ENCODE results near the gene CDH4.

The CDH4 gene

GRCh38 chr20:61203320-61203719 is 48.7 kb upstream of the CDH4 start:
- POLR2A ChIA-PET: interaction anchor here (1.4 kb wide), 1 partner anchor 17 kb away, joined by 4 read pairs; no protein-coding TSS in a partner anchor
- Histone ChIP-seq H3K4me1 (ENCODE audit: control insufficient read depth, insufficient read depth, low read length) (no peaks in the 10 kb centered on the region), H3K4me3 (ENCODE audit: low read depth, low read length) (no peak overlapping the region), H3K36me3 (ENCODE audit: control insufficient read depth in 2 of 2, insufficient read depth in 1 of 2, low read length in 2 of 2) (no peaks in the 10 kb centered on the region), H3K27ac (ENCODE audit: extremely low read depth, low read depth, low read length) (no peak overlapping the region), H3K9me3 (ENCODE audit: control insufficient read depth, insufficient read depth, low read depth, low read length) (no peaks in the 10 kb centered on the region)
- CTCF ChIA-PET: interaction anchor here (1.5 kb wide), 1 partner anchor 26 kb away, joined by 6 read pairs; no protein-coding TSS in a partner anchor
- no peak for TF ChIP-seq ZNF560 (tag by site-specific recombination; IDR thresholded peaks at IDR 0.05; ENCODE audit: borderline replicate concordance)
- TF ChIP-seq ZNF335 (tag by site-specific recombination; conservative IDR thresholded peaks at IDR 0.05): 0 out of 2 replicates have a peak, but pooled peaks have one; percentile 27

GRCh38 chr20:61204206-61204605 is 47.9 kb upstream of the CDH4 start:
- H3K9me3 ChIP-seq (ENCODE audit: control insufficient read depth, insufficient read depth, low read depth, low read length): no peaks in the 10 kb centered on the region
- no peak overlapping the region for H3K4me3 ChIP-seq (ENCODE audit: low read depth, low read length)
- no peak overlapping the region for H3K27ac ChIP-seq (ENCODE audit: extremely low read depth, low read depth, low read length)
- H3K36me3 ChIP-seq (ENCODE audit: control insufficient read depth in 2 of 2, insufficient read depth in 1 of 2, low read length in 2 of 2): no peaks in the 10 kb centered on the region
- H3K4me1 ChIP-seq (ENCODE audit: control insufficient read depth, insufficient read depth, low read length): no peaks in the 10 kb centered on the region
- ChIA-PET POLR2A (interaction anchor here (1.4 kb wide), 1 partner anchor 18 kb away, joined by 4 read pairs; no protein-coding TSS in a partner anchor), CTCF (interaction anchor here (1.5 kb wide), 1 partner anchor 25 kb away, joined by 6 read pairs; no protein-coding TSS in a partner anchor)
- TF ChIP-seq WT1 (tag by site-specific recombination; IDR thresholded peaks at IDR 0.05): no peak
- no peak for TF ChIP-seq ZBTB11 (tag by site-specific recombination; conservative IDR thresholded peaks at IDR 0.05; ENCODE audit: low read depth)
- no peak for TF ChIP-seq MZF1 (tag by site-specific recombination; IDR thresholded peaks at IDR 0.05; ENCODE audit: borderline replicate concordance)
- no peak for TF ChIP-seq ZNF610 (tag by site-specific recombination; IDR thresholded peaks at IDR 0.05; ENCODE audit: borderline replicate concordance)
- TF ChIP-seq TRIM28 (IDR thresholded peaks at IDR 0.05; ENCODE audit: borderline replicate concordance, low read length): no peak
- TF ChIP-seq SP2 (tag by site-specific recombination; IDR thresholded peaks at IDR 0.05): no peak
- no peak for TF ChIP-seq ZNF654 (tag by site-specific recombination; IDR thresholded peaks at IDR 0.05; ENCODE audit: low read depth)
- no peak for TF ChIP-seq ZSCAN18 (tag by site-specific recombination; IDR thresholded peaks at IDR 0.05)
- no peak for TF ChIP-seq ZNF830 (tag by site-specific recombination; IDR thresholded peaks at IDR 0.05; ENCODE audit: low read depth)
- TF ChIP-seq ZNF843 (tag by site-specific recombination; IDR thresholded peaks at IDR 0.05): no peak
- no peak for TF ChIP-seq BCL11A (tag by site-specific recombination; IDR thresholded peaks at IDR 0.05; ENCODE audit: low read depth)
- no peak for TF ChIP-seq ZNF132 (tag by site-specific recombination; IDR thresholded peaks at IDR 0.05; ENCODE audit: borderline replicate concordance)
- no peak for TF ChIP-seq SCRT2 (tag by site-specific recombination; IDR thresholded peaks at IDR 0.05)
- no peak for TF ChIP-seq PRDM2 (tag by site-specific recombination; IDR thresholded peaks at IDR 0.05; ENCODE audit: borderline replicate concordance)
- TF ChIP-seq ZNF10 (tag by site-specific recombination; IDR thresholded peaks at IDR 0.05): no peak
- TF ChIP-seq PBX3 (CRISPR knock-in tag; IDR thresholded peaks at IDR 0.05): no peak
- no peak for TF ChIP-seq HOXD13 (CRISPR knock-in tag; IDR thresholded peaks at IDR 0.05; ENCODE audit: borderline replicate concordance)
- no peak for TF ChIP-seq ZNF501 (tag by site-specific recombination; IDR thresholded peaks at IDR 0.05)
